Measurements from ENCODE around the gene HEPACAM.

Gene HEPACAM

GRCh38 chr11:124942466-124943253 lies 6.8 kb upstream of the HEPACAM start:
- DNase-seq (ENCODE audit: low spot score) = no peak

GRCh38 chr11:124941703-124942102 lies 5.9 kb upstream of the HEPACAM start:
- DNase-seq (ENCODE audit: low spot score) = no peak

GRCh38 chr11:124938970-124939369 lies 3.1 kb upstream of the HEPACAM start:
- DNase-seq (ENCODE audit: low spot score) = no peak

GRCh38 chr11:124938206-124938765 lies 2.4 kb upstream of the HEPACAM start:
- no peak for DNase-seq (ENCODE audit: low spot score)

- no peak for DNase-seq (ENCODE audit: low spot score)
These were observed 1.6 kb upstream of the HEPACAM start for GRCh38 chr11:124937336-124937935.

GRCh38 chr11:124934862-124935547 lies 842 bp downstream of the HEPACAM start:
- DNase-seq (ENCODE audit: low spot score) = no peak

GRCh38 chr11:124930799-124931198 lies 5.0 kb downstream of the HEPACAM start:
- no peak for DNase-seq (ENCODE audit: low spot score)

GRCh38 chr11:124928942-124929665 lies 6.7 kb downstream of the HEPACAM start:
- no peak for DNase-seq (ENCODE audit: low spot score)

- no peak for DNase-seq (ENCODE audit: low spot score)
These were observed 12.6 kb downstream of the HEPACAM start for GRCh38 chr11:124923296-124923695.

- DNase-seq (ENCODE audit: low spot score) = no peak
These were observed 13.0 kb downstream of the HEPACAM start for GRCh38 chr11:124922831-124923230.

GRCh38 chr11:124920870-124921609 lies 14.8 kb downstream of the HEPACAM start:
- DNase-seq (ENCODE audit: low spot score) = no peak

- no peak for DNase-seq (ENCODE audit: low spot score)
These were observed 15.5 kb downstream of the HEPACAM start for GRCh38 chr11:124920356-124920755.

- DNase-seq (ENCODE audit: low spot score) = no peak
These were observed 15.9 kb downstream of the HEPACAM start for GRCh38 chr11:124919898-124920297.

GRCh38 chr11:124918950-124919349 lies 16.9 kb downstream of the HEPACAM start, which contains the start of gene HEPN1:
HEPN1 (plus strand) TSS chr11:124919250.
- no peak for DNase-seq (ENCODE audit: low spot score)

- no peak for DNase-seq (ENCODE audit: low spot score)
These were observed 18.7 kb downstream of the HEPACAM start for GRCh38 chr11:124917115-124917637.

- DNase-seq (ENCODE audit: low spot score) = no peak
These were observed 19.5 kb downstream of the HEPACAM start for GRCh38 chr11:124916370-124916710.

- no peak for DNase-seq (ENCODE audit: low spot score)
These were observed 20.1 kb downstream of the HEPACAM start for GRCh38 chr11:124915541-124916369.

GRCh38 chr11:124902616-124903015 lies 33.2 kb downstream of the HEPACAM start:
- no peak for DNase-seq (ENCODE audit: low spot score)

GRCh38 chr11:124900464-124900863 lies 35.4 kb downstream of the HEPACAM start:
- DNase-seq (ENCODE audit: low spot score) = no peak

All from HuH-7.5 (cell line).